ENCODE data around the gene MAGED4. TPM values are rescaled to one million over a fixed set of nuclear protein-coding genes. Genes with fewer than 3 reads are reported as not detected.
"Not testable (repeated sequence)": the region's sequence is repeated elsewhere in the genome, so short reads cannot be mapped to it uniquely, and the experiment has no call there.

Gene MAGED4
- 7.1 TPM for total RNA-seq

- DNase-seq (ENCODE audit: low spot score); intact Hi-C loops (cut with DNase I): not testable (repeated sequence)
- ATAC-seq: peak; percentile 86
These were observed at the start of gene MAGED4 for GRCh38 chrX:52184440-52185077. TSS of gene MAGED4 (plus strand) at chrX:52184888. CDS start at chrX:52185923, 1,035 bp downstream.

- no peak for ATAC-seq
These were observed 45.7 kb upstream of the MAGED4 start for GRCh38 chrX:52138830-52139544.

GRCh38 chrX:52139545-52139895 is 45.2 kb upstream of the MAGED4 start:
- ATAC-seq (no peak), DNase-seq (ENCODE audit: low spot score) (no peak)
- intact Hi-C loops (cut with DNase I): no loop called here

More at GRCh38 chrX:52138830-52139544, 45.7 kb upstream of the MAGED4 start:
- DNase-seq (ENCODE audit: low spot score): no peak
- intact Hi-C loops (cut with DNase I): no loop called here

DNA sequence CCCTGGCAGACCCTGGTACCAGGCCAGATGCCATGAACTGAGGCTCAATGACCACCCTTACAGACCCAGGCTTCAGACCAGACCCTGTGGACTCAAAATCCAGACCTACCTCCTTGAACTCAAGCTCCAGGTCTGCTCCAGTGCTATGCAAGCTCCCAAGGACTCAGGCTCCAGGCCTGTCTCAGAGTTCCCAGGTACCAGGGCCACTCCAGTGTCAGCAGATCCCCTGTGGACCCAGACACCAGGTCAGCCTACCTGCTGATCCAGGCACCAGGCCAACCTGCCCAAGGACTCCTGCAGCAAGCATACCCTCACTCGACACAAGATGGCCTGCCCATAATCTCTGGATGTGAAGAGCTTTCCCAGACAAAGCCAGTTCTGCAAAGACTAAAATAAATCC is 44.7 kb upstream of the MAGED4 start:
- ATAC-seq (no peak), DNase-seq (ENCODE audit: low spot score) (no peak)
- intact Hi-C loops (cut with DNase I): no loop called here

GRCh38 chrX:52150667-52151066 is 34.0 kb upstream of the MAGED4 start:
- intact Hi-C loops (cut with DNase I); ATAC-seq; DNase-seq (ENCODE audit: low spot score): not testable (repeated sequence)

DNA sequence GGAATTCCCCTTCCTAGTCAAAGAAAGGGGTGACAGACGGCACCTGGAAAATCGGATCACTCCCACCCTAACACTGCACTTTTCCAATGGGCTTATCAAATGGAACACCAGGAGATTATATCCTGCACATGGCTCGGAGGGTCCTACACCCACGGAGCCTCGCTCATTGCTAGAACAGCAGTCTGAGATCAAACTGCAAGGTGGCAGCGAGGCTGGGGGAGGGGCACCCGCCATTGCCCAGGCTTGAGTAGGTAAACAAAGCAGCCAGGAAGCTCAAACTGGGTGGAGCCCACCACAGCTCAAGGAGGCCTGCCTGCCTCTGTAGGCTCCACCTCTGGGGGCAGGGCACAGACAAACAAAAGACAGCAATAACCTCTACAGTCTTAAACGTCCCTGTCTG is 24.5 kb upstream of the MAGED4 start:
- intact Hi-C loops (cut with DNase I); DNase-seq (ENCODE audit: low spot score); ATAC-seq: not testable (repeated sequence)

DNA sequence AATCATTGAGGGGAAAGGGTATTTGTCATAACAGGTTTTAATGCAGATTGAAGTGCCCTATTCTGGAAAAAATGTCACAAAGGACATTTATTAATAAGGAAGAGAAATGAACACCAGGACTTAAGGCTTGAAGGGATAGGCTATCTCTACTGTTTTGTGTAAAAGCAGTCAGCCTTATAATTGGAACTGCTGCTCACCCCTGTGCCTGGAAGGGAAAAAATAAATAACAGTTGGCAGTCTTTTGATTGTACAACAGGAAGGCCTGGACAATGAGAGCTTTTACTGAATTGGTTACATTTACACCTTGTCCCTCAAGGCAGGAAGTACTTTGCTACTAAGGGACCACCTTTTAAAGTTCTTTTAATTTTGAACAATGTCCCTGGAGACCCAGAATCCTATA is 17.8 kb upstream of the MAGED4 start:
- intact Hi-C loops (cut with DNase I): no loop called here
- DNase-seq (ENCODE audit: low spot score) (no peak), ATAC-seq (no peak)

GRCh38 chrX:52171055-52171454 is 13.6 kb upstream of the MAGED4 start:
- DNase-seq (ENCODE audit: low spot score); intact Hi-C loops (cut with DNase I); ATAC-seq: not testable (repeated sequence)

GRCh38 chrX:52185078-52185453 is 378 bp downstream of the MAGED4 start:
- intact Hi-C loops (cut with DNase I); DNase-seq (ENCODE audit: low spot score): not testable (repeated sequence)
- ATAC-seq: peak; percentile 49

DNA sequence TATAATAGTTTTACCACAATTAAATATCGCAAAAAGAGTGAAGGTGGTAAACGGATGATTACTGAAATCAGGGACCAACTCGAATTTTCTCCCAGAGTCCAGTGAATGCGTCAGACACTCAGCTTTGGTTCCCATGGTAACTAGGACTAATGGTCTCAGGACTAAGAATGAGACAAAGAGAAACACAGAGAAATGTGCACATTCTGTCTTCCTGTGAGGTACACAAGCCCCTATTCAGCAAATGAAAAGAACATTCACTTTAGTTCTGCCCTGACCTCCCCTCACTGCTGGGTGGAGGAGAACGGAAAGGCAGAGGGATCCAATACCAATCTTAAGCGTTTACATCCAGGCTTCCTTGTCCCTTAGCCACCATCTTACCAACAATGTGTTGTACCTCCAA is 26.7 kb downstream of the MAGED4 start:
- ATAC-seq; intact Hi-C loops (cut with DNase I); DNase-seq (ENCODE audit: low spot score): not testable (repeated sequence)

DNA sequence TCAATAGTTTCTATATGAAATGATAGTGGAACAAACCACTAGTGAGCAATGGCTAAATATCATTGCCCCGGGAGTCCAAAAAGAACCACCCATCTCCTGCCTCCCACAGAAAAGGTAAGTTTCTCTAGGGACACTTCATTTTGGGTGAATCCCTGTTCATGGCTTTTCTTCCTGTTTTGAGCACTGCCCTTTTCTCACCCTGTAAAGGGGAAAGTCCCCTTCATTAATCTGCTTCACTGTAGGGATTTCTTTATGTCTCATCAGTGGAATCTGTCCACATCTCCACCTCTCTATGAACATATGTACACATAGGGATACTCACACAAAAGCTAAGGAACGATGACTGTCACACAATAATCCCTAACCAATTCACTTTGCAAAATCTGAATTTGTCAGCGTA is 28.6 kb downstream of the MAGED4 start:
- ATAC-seq: no peak
- DNase-seq (ENCODE audit: low spot score): no peak
- intact Hi-C loops (cut with DNase I): no loop called here

DNA sequence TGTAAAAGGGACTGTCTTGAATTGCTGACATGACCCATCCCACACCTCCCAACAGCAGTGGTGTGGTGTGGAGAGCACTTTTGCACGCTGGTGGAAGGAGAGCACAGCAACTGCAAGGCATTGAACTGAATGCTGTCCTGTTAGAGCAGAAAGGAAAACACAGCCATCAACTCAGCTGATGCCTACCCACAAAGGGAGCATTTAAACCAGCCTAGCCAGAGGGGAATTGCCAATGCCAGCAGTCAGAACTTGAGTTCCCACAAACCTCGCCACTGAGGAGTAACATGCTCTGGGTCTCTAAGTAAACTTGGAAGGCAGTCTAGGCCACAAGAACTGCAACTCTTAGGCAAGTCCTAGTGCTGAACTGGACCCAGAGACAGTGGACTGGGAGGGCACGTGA is 31.9 kb downstream of the MAGED4 start:
- DNase-seq (ENCODE audit: low spot score) (no peak), ATAC-seq (no peak)
- intact Hi-C loops (cut with DNase I): no loop called here

- DNase-seq (ENCODE audit: low spot score) (no peak), ATAC-seq (no peak)
- intact Hi-C loops (cut with DNase I): no loop called here
These were observed 32.9 kb downstream of the MAGED4 start for GRCh38 chrX:52217494-52218160.

- ATAC-seq: no peak
- DNase-seq (ENCODE audit: low spot score): no peak
- intact Hi-C loops (cut with DNase I): no loop called here
These were observed 36.2 kb downstream of the MAGED4 start for GRCh38 chrX:52220936-52221335.

Other genes with a start within 250 kb of the MAGED4 start
- gene MAGED4B, start 115.7 kb upstream of the MAGED4 start, total RNA-seq: 16.0 TPM
- 1.7 TPM for gene XAGE2, start 184.1 kb downstream of the MAGED4 start, total RNA-seq

Measured in sciatic nerve (tissue), 2 donors.